ENCODE data around the gene KIF4A.
"Not testable (repeated sequence)": the region's sequence is repeated elsewhere in the genome, so short reads cannot be mapped to it uniquely, and the experiment has no call there.

Gene KIF4A, protein sequence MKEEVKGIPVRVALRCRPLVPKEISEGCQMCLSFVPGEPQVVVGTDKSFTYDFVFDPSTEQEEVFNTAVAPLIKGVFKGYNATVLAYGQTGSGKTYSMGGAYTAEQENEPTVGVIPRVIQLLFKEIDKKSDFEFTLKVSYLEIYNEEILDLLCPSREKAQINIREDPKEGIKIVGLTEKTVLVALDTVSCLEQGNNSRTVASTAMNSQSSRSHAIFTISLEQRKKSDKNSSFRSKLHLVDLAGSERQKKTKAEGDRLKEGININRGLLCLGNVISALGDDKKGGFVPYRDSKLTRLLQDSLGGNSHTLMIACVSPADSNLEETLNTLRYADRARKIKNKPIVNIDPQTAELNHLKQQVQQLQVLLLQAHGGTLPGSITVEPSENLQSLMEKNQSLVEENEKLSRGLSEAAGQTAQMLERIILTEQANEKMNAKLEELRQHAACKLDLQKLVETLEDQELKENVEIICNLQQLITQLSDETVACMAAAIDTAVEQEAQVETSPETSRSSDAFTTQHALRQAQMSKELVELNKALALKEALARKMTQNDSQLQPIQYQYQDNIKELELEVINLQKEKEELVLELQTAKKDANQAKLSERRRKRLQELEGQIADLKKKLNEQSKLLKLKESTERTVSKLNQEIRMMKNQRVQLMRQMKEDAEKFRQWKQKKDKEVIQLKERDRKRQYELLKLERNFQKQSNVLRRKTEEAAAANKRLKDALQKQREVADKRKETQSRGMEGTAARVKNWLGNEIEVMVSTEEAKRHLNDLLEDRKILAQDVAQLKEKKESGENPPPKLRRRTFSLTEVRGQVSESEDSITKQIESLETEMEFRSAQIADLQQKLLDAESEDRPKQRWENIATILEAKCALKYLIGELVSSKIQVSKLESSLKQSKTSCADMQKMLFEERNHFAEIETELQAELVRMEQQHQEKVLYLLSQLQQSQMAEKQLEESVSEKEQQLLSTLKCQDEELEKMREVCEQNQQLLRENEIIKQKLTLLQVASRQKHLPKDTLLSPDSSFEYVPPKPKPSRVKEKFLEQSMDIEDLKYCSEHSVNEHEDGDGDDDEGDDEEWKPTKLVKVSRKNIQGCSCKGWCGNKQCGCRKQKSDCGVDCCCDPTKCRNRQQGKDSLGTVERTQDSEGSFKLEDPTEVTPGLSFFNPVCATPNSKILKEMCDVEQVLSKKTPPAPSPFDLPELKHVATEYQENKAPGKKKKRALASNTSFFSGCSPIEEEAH

DNA sequence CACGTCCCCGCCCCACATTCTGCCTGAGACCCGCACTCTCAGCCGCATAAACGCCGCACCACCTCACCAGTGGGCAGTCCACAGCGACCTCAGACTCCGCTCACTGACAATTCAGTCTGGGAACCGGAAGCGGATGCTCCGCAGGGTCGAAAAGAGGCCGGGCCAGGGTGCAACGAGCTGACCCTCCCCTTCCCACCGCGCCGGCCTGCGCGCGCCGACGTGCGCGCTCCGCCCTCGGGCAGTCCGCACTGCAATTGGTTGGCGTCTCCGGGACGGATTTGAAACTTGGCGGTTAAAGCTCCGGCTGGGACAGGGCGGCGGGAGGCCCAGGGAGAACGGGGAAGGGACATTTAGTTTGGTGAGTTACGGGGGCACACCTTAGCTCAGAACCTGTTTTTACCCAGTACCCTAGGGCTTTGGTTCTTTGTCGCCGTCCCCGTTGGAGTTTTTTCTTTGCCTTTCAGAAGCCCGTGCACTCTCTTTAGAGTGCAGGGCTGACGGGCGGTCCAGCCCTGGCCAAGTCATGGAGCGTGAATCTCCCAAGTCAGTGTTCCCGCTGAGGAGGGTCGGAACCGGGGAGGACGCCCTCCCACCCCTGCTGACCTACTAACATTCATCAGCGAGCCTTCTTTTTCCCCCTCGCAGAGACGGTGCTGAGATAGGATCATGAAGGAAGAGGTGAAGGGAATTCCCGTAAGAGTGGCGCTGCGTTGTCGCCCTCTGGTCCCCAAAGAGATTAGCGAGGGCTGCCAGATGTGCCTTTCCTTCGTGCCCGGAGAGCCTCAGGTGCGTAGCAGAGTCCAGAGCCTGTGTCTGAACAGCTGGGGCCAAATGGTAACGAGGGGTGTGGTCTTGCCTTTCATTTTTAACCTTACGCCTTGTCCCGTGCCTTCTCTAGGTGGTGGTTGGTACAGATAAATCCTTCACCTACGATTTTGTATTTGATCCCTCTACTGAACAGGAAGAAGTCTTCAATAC lies at the start of gene KIF4A, which contains the start of gene PDZD11:
KIF4A (plus strand) TSS at position 312 of the 978 bp plus-strand sequence; CDS start at position 667, 355 bp downstream.
PDZD11 (minus strand) TSS at position 135 of the 978 bp plus-strand sequence. CDS start 586 bp downstream, outside the sequence.
- DNase-seq, result peak; percentile 64

GRCh38 chrX:70240751-70241150 lies 49.2 kb upstream of the KIF4A start:
- DNase-seq, result no peak

DNA sequence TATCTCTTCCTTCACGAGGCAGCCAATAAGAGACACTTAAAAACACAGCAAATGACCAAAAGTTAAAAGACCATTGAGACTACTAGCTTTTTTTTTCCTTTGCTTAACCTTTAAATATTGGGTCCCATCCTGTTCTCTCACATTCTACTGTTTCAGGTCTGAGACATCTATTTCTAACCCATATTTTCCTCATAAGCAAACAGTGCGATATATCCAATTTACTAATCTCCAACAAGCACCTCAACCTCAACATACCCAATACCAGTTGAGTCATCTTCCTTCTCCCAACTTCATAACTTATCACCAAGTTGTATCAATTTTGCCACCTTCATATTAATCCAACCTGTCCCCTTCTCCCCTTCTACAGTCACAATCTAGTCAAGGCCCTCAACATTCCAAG lies 48.4 kb upstream of the KIF4A start:
- no peak for DNase-seq

- DNase-seq, result not testable (repeated sequence)
Measured at GRCh38 chrX:70243601-70244000, 46.3 kb upstream of the KIF4A start.

- no peak for DNase-seq
Measured at GRCh38 chrX:70244881-70245280, 45.0 kb upstream of the KIF4A start.

- DNase-seq, result no peak
Measured at GRCh38 chrX:70247252-70247651, 42.7 kb upstream of the KIF4A start.

- DNase-seq, result no peak
Measured at GRCh38 chrX:70252491-70252890, 37.4 kb upstream of the KIF4A start.

DNA sequence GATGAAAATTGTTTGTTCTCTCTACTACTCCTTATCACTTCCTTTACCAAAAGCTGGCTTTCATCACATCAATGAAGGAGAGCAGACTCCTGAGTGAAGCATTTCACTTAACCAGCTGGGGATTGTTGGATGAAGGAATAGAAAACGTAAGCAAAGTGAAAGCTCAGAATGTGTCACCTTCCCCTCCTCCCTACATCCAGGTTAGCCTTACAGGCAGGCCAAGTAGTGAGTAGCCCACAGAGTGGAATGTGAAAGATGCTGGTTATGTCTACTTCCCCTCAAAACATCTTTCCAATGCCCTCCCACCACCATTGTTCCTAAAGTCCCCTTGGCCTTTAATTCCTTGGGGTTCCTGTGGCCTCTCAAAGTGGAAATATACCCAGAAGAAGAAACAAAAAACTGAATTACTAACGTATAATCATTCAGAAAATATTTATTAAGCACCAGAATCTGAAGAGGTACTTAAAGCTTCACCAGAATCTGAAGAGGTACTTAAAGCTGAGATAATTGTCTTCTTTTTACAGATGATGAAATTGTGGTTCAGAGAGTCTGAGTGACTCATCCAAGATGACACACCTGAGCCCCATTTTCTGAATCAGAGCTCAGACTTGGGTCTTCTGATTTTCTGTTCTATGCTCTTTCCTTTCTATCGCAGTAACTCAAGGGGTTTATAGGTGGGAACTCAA lies 36.4 kb upstream of the KIF4A start:
- DNase-seq, result peak; percentile 23

DNA sequence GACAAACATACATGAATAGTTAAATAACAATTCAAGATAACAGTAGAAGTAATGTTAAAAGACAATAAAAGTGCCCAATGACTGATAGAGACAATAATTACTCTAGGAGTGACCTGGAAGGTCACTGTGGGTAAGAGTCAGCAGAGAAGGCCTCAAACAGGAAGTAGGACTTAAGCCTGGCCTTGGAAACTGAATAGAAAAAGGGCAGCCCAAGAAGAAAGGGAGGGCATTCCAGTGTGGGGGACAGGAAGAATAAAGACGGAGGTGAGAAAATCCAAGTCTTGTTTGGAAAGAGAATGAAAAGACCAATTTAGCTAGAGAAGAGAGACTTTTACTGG lies 35.9 kb upstream of the KIF4A start:
- DNase-seq, result no peak

- no peak for DNase-seq
Measured at GRCh38 chrX:70254909-70255308, 35.0 kb upstream of the KIF4A start.

GRCh38 chrX:70255452-70255851 lies 34.5 kb upstream of the KIF4A start:
- DNase-seq, result no peak

- DNase-seq, result no peak
Measured at GRCh38 chrX:70257423-70258288, 32.2 kb upstream of the KIF4A start.

DNA sequence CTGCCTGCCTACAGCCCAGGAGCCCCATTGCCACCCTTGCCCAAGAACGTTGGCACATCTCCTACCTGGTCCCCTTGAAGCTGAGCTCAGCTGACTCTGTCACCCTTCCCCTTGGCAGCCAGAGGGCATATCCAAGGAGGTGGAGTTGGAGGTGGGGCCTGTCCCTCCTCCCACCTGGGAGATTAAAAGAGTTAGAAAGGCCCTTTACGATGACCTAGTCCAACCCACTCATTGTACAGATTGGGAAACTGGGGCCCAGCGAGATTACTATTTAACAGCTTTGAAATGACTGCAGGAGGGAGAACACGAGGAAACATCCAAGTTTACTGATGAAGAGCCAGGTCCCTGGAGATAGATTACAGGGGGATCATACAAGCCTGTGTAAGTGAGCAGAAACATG lies 29.8 kb upstream of the KIF4A start, which contains the start of gene P2RY4:
P2RY4 (minus strand) TSS at position 101 of the 400 bp plus-strand sequence. CDS start 580 bp downstream, outside the sequence.
- no peak for DNase-seq

DNA sequence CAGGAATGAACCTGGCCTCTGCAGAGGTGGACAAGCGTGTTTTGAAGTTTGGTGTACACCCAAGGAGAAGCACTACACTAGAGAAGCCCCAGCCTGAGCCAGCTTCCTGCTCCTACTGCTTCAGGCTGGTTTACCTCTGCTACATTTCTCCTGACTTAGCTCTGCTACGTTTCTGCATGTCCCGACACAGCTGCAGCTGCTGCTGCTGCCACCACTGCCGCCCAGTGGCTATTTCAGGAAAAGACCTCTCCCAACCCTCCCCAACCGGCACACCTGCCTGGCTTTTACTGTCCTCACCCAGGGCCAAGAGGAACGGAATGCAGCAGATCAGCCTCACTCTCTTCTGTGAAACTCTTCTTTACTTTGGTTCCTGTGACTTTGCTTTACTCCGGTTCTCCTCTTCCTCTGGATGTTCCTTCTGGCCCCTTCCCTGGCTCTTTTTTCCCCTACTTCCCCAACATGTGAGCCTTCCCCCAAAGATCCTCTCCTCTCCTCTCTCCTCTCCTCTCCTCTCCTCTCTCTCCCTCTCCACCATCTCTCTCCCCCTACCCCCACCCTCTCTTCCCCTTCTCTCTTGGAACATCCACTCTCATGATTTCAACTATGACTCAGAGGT lies 26.8 kb upstream of the KIF4A start:
- DNase-seq, result peak; percentile 20

DNA sequence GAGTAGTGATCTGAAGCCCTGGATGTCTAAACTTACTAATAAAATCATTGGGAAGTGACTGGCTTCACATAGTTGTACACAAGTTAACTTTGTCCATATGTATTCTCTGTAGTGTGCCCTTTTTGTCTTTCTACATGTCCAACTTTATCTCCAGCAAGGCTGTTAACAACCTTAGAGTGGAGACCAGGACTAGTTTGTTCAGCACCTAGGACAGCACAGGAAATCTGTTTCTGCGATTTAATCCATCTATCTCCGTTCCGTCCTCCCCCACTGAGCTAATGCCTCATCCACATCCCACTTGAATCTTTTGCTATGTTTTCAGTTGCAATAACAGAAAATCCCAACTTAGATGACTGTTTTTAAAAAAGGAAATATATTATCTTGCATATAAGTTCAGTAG lies 25.1 kb upstream of the KIF4A start:
- DNase-seq, result no peak

- no peak for DNase-seq
Measured at GRCh38 chrX:70268034-70268433, 21.9 kb upstream of the KIF4A start, which contains the start of gene ARR3. Gene ARR3 (plus strand): TSS chrX:70268334. CDS start chrX:70269386, 1,052 bp downstream.

DNA sequence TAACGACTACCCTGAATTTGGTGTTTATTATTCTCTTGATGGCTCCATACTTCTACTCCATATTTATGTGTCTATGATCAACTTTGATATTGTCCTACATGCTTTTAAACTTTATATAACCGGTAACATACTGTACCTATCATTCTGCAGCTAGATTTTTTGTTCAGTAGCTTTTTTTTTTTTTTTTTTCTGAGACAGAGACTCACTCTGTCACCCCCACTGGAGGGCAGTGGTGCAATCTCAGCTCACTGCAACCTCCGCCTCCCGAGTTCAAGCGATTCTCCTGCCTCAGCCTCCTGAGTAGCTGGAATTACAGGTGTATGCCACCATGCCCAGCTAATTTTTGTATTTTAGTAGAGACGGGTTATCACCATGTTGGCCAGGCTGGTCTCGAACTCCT lies 15.9 kb upstream of the KIF4A start:
- not testable (repeated sequence) for DNase-seq

DNA sequence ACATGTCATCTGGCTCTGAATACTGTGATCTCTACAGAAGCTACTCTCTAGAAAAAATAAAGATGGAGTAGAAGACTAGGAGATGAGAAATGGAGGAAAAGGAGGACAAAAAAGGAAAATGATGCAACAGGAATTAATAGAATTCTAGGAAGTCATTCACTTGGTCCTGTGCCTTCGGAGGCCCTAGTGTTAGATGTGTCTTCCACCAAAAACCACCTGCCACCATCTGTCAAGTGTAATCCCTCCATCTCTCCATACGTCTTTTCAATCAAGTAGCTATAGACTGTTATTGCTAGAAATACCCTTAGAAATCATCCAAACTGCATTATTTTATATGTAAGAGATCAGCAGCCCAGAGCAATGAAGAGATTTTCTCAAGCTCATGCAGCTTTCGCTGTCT lies 10.8 kb upstream of the KIF4A start:
- no peak for DNase-seq

GRCh38 chrX:70280573-70280972 lies 9.3 kb upstream of the KIF4A start:
- no peak for DNase-seq
